CD4-positive, alpha-beta T cell treated with Interleukin-6 at 100 ng/mL for 8 hours (primary cell): Measurements from ENCODE around the gene SPO11.
"Not testable (repeated sequence)": the region's sequence is repeated elsewhere in the genome, so short reads cannot be mapped to it uniquely, and the experiment has no call there.

Experiments used
- DNase-seq: peaks from one replicate; pipeline ENCODE4 v3.0.0-alpha.2; 2020; ENCODE audit warnings: mixed read lengths, low spot score

The SPO11 gene

DNA sequence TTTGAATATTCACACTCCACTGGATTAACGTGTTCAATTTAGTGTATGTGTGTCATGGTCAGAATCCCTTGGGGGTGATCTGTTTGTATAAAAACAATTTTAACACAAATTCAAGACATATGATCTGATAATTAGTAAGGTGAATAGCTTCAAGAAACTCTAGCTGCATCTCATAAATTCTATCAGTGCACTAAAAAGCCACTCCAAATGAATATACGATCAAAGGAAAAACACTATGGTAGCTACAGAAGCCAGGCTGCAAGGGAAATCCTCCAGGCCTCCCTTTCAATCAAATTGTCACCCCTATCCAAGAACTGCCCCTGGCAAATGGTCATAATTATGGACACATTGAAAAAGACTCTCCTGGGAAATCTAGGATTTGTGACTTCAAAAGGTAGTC, 12.1 kb downstream of the SPO11 start:
- DNase-seq = no peak

DNA sequence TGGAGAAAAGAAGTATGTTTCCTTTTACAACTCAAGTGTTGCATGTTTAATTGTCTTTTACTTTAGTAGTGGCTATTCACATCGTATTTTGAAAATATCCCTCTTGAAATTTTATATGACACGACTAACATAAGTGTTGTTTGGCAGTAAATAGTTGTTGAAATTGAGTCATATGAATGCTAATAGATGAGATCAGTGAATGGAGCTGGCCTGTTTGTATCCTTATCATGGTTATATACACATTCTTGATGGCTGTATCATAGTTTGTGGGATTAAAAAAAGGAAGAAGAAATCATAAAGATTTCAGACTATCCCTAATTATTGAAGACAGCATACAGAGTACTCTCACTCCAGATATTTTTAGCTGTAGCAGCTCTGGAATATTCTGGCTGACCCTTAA, 13.2 kb downstream of the SPO11 start:
- no peak for DNase-seq

DNA sequence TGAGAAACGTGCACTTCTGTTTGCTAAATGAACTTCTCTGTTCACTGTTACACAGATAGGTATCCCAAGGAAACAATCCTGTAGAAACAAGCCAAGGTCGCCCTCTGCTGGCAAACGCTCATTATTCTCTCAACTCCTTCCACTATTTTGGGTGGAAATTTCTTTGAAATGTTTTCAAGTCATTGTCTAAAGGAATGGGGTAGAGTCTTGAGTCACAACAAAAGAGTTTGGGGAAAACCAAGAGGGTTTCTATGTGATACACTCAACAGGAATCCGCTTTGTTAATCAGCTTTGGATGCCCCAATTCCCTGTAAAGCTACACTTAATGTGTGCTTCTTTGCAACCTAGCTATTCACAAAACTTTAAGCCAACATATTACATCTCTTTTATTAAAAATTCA, 16.9 kb downstream of the SPO11 start:
- DNase-seq = peak; percentile 55

DNA sequence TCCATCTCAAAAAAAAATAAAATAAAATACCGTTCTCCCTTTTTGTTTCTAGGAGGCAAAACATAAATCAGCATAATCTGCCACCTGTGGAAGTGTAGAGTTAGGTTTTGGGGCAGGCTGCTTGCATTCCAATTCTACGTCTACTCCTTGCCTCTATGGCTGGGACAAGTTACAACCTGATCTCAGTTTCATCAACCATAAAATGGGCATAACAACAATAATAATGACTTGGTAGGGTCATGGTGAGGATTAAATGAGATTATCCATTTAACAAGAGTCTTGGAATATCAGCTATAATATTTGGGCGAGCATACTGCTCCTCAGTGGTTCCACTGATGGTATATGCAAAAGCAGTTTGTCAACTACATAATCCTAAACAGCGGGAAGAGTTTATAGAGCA, 17.8 kb downstream of the SPO11 start:
- DNase-seq = no peak

DNA sequence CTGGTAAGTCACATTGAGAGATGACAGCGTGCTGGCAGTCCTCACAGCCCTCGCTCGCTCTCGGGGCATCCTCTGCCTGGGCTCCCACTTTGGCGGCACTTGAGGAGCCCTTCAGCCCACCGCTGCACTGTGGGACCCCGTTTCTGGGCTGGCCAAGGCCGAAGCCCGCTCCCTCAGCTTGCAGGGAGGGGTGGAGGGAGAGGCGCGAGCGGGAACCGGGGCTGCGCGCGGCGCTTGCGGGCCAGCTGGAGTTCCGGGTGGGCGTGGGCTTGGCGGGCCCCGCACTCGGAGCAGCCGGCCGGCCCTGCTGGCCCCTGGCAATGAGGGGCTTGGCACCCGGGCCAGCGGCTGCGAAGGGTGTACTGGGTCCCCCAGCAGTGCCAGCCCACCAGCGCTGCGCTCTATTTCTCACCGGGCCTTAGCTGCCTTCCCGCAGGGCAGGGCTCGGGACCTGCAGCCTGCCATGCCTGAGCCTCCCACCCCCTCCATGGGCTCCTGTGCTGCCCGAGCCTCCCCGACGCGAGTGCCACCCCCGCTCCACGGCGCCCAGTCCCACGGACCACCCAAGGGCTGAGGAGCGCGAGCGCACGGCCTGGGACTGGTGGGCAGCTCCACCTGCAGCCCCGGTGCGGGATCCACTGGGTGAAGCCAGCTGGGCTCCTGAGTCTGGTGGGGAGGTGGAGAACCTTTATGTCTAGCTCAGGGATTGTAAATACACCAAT, 18.8 kb downstream of the SPO11 start:
- DNase-seq = not testable (repeated sequence)

DNA sequence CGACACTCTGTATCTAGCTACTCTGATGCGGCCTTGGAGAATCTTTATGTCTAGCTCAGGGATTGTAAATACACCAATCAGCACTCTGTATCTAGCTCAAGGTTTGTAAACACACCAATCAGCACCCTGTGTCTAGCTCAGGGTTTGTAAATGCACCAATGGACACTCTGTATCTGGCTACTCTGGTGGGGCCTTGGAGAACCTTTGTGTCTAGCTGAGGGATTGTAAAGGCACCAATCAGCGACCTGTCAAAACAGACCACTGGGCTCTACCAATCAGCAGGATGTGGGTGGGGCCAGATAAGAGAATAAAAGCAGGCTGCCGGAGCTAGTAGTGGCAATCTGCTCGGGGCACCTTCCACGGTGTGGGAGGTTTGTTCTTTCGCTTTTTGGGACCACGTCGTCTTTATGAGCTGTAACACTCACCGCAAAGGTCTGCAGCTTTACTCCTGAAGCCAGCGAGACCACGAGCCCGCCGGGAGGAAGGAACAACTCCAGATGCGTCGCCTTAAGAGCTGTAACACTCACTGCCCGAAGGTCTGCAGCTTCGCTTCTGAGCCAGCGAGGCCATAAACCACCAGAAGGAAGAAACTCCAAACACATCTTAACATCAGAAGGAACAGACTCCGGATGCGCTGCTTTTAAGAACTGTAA, 19.4 kb downstream of the SPO11 start:
- DNase-seq = not testable (repeated sequence)

DNA sequence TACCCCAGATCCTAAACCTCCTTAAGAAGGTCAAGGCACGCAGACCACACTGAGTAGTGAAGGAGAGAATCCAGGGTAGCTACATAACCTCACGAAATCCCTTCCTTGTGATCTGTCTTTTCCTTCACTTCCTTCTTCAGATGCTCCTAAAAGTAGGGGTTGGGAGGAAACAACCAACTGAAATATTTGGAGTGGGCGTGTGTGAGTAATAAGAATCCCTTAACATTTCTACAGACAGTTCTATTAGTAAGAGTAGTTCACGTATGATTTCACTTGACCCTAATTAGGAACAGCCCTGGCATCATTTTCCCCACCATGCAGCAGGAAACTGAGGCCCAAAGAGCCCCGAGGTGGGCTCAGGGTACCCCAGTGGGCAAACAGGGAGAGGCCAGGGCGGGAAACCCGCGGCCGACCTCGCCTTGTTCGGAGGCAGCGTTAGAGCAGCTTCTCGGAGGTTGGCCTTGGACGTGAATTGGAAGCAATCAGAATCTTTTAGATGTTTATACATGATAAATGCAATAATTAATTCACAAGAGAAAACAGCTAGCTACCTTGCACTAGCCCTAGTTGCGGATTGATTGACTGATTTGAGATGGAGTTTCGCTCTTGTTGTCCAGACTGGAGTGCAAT, 20.6 kb downstream of the SPO11 start:
- DNase-seq = no peak

DNA sequence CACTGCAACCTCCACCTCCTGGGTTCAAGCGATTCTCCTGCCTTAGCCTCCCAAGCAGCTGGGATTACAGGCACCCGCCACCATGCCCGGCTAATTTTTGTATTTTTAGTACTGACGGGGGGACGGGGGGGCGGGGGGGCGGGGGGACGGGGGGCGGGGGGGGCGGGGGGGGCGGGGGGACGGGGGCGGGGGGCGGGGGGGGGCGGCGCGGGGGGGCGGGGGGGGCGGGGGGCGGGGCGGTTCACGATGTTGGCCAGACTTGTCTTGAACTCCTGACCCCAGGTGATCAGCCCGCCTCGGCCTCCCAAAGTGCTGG, 21.1 kb downstream of the SPO11 start:
- not testable (repeated sequence) for DNase-seq

DNA sequence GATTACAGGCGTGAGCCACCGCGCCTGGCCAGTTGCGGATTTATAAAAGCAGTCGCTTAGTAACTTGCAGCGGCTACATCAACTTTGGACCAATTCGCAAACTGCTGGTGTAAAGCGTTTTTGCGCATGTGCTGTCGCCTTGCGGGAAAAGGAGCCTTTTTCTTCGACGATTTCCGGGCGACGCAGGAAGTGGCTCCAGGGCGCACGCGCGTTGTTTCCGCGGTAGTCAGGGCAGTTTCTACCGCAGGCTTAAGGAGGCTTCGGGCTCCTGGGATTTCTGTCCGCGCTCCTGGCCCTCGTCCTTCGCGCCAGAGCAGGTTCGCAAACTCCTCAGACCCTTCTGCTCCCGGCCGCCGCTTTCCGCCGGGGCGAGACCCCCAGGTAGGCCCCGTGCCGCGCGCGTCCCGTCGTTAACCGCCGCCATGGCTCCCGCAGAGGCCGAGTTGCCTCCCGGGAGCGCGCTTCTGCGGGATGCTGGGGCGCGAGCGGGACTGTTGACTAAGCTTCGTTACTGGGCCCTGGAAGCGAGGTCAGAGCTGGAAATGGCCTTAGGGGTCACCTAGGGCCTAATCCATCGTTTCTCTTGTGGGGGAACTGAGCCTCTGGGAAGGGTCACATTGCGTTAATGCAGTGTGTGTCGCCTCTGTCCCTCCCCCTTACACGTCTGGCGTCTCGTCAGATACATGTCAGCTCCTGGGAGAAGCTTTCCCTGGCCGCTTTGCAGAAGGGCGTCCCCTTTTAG, 21.6 kb downstream of the SPO11 start, which contains the start of gene RAE1:
Gene RAE1 (plus strand): TSS at position 214 of the 742 bp plus-strand sequence. CDS start 2,784 bp downstream, outside the sequence.
- peak; percentile 89 for DNase-seq

DNA sequence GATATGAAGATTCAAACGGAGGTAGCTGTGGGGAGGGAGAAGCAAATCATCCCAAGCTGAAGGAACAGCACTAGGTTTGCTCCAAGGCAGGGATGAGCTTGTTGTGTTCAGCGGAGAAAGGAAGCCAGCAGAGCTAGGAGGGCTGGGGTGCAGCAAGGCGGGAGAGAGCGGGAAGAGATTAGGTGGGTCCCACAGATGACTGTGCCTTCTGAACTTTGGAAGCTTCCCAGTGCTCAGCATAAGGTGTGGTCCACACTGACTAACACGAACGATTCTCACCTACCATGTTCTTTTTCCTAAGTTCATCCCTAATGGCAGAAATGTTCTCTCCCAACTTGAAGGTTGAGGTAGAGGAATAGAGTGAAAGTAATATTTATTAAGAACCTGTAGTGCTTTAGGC, 22.7 kb downstream of the SPO11 start:
- DNase-seq = no peak

DNA sequence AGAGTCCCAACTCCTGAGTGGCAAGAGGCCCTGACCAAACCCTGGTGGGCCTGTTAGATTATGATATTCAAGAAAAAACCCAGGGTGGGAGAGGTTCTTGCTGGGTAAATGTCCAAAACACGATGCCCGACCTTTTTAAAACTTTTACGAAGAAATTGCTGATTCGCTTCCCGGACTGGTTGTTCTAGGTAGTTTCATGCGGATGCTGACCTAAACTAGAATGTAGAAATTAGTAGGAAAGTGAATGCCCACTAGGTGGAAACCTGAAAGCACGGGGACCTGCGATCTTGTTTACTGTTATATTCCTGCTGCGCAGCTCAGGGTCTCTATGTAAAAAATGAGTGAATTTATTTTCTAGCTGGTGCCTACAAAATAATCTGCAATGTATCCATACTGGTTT, 23.7 kb downstream of the SPO11 start:
- no peak for DNase-seq

DNA sequence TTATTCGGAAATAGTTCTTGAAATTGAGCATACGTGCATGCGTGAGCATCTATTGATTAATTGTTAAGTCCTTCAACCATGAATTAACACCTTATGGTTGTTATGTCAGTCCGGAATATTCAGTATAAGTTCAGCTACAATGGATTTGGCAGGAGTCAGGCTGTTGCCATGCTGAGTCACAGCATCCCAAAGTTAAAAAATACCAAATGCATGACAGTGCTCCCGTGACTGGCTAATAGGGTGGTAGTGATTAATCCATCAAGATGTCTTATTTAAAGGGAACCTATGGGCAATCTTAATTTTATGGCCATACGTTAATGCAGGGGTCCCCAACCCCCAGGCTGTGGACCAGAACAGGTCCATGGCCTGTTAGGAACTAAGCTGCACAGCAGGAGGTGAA, 31.9 kb downstream of the SPO11 start:
- no peak for DNase-seq

DNA sequence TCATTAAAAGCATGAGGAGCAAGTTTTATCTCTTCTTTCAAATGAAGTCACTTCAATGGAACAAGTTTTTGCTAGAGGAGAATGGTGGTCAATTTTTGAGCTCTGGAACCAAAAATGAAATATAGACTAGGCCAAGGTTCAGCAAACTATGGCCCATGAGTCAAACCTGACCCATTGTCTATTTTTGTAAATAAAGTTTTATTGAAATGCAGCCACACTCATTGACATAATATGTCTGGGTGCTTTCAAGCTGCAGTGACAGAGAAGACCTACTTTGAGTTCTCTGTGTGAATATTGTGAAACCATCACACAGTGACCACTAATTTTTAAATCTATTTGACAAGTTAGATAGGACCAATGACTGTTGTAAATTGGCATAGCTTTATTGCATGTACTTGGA, 34.8 kb downstream of the SPO11 start:
- DNase-seq = no peak

DNA sequence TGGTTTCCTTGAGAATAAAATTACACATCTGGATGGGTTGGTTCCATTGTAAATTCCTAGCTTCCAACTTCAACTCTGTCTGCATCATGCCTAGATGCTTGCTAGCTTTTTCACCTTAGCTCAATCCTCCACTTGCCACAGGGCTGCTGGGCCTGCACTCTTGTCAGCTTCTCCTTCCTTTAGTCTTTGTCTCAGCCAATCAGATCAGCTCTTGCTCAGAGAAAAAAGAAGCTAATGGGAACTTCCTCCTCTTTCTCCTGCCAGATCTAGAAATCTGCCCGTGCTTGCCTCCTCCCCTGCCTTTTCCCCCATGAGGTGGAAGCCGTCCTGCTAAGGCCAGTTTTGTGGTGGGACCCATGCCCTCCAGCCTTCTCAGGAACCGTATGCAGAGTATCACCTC, 40.0 kb downstream of the SPO11 start:
- DNase-seq = no peak

DNA sequence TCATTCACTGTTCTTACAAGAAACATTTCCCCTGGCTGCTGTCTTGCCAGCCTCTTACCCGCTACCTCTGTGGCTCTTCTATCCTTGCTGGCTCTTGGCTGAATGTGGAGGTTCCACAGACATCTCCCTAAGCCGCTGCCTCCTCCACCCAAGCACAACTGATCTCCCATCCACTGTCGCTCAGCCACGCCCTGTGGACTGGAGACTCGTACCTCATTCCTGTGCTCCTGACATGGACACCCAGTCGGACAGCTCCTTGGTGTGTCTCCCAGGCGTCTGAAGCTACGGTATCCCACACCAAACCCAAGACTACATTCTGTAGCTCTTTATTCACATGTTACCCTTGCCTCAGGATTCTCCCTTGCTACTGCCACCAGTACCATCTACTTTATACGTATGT, 40.7 kb downstream of the SPO11 start:
- no peak for DNase-seq

DNA sequence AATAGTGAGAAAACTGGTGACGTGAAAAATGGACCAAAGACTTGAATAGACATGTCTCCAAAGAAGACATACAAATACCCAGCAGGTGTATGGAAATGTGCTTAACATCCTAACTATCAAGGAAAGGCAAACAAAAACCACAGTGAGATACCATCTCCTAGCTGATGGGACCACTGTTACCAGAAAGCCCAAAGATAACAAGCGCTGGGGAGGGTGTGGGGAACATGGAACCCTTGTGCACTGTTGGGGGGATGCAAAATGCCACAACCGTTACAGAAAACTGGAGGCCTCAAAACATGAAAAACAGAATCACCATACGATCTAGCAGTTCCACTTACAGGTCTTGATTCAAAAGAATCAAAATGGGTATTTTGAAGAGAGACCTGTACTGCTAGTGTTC, 41.8 kb downstream of the SPO11 start:
- DNase-seq = no peak

DNA sequence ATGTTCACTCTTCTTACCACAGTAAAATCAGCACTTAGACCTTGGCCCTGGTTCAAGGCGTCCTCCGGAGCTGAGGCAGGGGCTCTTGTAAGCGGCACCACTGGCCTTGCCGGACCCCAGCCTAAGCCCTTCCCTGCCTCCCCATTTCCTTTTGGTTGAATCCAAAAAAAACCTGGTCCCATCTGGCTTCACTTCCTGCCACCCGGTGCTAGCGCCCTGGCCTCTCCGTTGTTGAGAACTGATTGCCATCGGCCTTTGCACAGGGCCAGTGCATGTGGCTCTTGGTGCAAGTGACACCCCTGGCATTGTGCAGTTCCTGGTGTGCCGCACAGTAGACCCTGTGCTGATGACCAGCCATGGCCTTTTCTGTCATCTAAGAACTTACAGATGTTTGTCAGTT, 42.6 kb downstream of the SPO11 start:
- DNase-seq = no peak

DNA sequence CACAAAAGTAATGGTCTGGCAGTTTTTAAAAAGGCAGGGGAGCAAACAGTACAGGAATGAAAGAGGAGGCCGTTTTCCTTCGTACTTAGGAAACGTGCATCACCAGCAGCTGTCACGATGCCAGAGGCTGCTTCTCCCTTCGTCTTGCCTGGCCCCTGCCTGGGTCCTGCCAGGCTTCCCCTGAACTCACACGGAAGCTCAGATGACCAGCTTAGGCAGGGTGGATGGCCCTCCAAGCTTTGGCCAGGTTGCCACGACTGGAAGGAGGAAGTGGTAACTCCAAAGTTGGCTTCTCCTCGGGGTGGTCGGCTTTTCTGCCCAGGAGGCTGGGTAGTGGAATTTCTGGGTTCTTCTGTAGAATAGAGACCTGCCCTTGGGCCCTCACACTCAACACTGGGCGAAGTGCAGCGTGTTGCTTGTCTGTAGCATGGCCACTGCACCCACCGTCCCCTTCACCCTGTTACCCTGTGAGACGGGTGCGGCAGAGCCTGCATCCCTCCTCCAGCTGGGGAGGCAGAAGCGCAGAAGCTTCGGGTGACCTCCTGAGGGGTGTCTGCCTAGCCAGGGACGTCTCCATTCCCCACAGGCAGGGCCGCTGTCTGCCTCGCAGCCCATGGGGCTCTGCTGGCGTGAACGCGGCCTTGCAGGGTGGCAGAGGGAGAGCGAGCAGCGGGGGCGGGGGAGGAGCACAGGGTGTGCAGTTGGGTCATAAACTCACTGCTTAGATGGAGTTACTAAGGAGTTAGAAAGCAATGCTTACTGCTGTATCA, 43.2 kb downstream of the SPO11 start:
- no peak for DNase-seq

DNA sequence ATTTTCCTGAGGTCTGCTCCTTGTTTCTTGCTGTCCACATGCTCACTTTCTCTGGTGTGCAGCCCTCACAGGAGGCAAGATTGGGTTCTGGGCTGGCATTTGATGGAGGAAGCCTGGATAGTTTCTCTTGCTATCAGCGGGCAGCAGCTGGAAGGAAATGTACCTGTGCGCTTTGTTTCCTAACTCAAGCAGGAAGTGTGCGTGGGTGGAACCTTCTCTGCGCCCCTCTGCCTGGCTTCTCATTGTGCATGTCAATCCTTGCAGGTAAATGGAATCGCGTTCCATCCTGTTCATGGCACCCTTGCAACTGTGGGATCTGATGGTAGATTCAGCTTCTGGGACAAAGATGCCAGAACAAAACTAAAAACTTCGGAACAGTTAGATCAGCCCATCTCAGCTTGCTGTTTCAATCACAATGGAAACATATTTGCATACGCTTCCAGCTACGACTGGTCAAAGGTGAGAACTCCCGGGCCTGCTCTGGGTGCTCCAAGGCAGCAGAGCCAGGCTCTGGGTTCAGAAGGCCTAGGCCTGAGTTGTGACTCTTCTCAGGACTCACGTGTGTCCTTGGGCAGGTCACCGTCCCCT, 44.8 kb downstream of the SPO11 start:
- DNase-seq = no peak

DNA sequence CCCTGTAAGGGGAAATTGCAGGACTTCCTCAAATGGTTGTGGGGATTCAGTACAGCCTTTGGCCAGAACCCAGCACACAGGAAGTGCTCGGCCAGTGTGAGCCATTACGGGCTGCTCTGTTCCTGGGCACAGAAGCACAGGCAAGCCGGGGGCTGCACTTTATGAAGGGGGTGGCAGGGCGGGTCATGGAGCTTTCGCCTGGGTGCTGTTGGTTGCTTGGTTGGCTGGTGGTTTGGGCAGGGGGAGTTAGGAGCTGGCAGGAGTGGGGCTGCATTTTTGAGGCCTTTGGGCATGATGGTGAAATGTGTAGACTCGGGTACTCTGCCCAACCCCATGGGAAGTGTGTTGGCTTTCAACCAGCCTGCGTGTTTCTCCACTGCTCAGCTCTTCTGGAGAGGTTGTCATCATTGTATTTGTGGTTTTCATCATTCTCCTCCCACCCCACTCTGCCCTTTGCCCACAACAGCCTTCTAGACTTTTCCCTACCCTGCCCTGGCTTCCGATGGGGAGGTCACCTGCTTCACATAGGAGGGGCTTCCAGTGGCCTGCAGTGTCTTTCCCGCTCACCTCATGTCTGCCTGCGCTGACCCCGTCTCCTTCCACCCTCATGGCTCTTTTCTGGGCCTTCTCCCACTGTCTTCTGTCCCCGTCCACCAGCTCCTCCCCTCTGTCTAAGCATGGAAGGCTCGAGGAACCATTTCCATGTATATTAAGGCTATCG, 45.5 kb downstream of the SPO11 start:
- no peak for DNase-seq

DNA sequence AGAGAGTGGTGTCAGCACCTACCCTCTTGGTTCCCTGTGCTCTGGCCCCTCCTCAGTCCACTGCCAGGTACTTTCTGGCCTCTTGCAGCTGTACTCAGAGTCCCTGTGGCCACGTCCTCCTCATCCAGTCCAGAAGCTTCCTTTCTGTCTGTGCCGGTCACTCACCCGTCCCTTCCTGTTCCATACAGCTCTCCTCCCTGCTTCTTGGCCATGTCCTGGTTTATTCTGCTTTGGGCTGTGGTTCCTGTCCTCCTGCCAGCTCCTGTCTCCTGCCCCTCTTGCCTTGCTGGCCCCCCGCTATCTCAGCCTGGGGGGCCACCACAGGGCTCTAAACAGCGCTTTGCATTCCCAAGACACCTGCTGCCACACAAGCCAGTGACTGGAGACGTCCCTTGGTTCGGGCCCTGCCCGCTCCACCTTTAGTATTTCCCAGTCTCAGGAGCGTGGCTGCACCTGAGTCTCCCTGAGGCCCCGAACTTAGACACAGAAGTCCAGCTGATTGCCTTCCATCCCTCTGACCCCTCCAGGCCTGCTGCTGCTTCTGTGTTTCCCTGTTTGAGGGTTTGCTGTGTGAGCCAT, 46.1 kb downstream of the SPO11 start:
- DNase-seq = no peak
